ENCODE data around the gene DIPK1C. TPM values are rescaled to one million over a fixed set of nuclear protein-coding genes. Genes with fewer than 3 reads are reported as not detected.

Gene DIPK1C
- total RNA-seq, 1 experiment from 2014 or later, result not detected

- intact Hi-C loops (cut with micrococcal nuclease; ENCODE audit: unreplicated experiment), result loop anchor here (5.0 kb wide), 1 partner anchor 125 kb away; no protein-coding TSS in a partner anchor
- no peaks in the 10 kb centered on the region for H3K27me3 ChIP-seq (replicated peaks; ENCODE audit: control insufficient read depth, insufficient read depth, low read length)
- peaks cover 6% of the 10 kb centered on the region for H3K4me1 Mint-ChIP-seq (ENCODE audit: low read depth, unreplicated experiment)
- no peak overlapping the region for H3K27ac Mint-ChIP-seq (ENCODE audit: unreplicated experiment)
- H3K36me3 ChIP-seq (ENCODE audit: control insufficient read depth, insufficient read depth, low read length), result no peaks in the 10 kb centered on the region
- peaks cover 8% of the 10 kb centered on the region; the same call in 1 of the 2 replicates for H3K4me1 ChIP-seq
- DNase-seq, result no peak
- no peak overlapping the region for H3K4me3 ChIP-seq (ENCODE audit: low read depth, low read length)
- H3K4me3 Mint-ChIP-seq (ENCODE audit: unreplicated experiment), result no peak overlapping the region
- TF ChIP-seq CTCF (IDR thresholded peaks at IDR 0.05; ENCODE audit: insufficient read depth in 1 of 2, low read depth in 1 of 2, low read length in 1 of 2, severe bottlenecking in 1 of 2, unreplicated experiment in 1 of 2), result no peak
- CTCF ChIA-PET, result no interaction called here
- no TSS peak for BruUV-seq (replicated peaks)
- no peaks in the 10 kb centered on the region for H3K9me3 Mint-ChIP-seq (ENCODE audit: unreplicated experiment)
- H3K9me3 ChIP-seq, result no peaks in the 10 kb centered on the region
- no peaks in the 10 kb centered on the region for H3K27me3 Mint-ChIP-seq (ENCODE audit: insufficient read depth, unreplicated experiment)
- no peaks in the 10 kb centered on the region for H3K36me3 Mint-ChIP-seq (ENCODE audit: insufficient read depth, unreplicated experiment)
- POLR2A ChIA-PET, result no interaction called here
Observed at GRCh38 chr18:74477771-74478170, 20.7 kb upstream of the DIPK1C start.

GRCh38 chr18:74476140-74476539 is 19.0 kb upstream of the DIPK1C start:
- Mint-ChIP-seq H3K9me3 (ENCODE audit: unreplicated experiment) (no peaks in the 10 kb centered on the region), H3K27ac (ENCODE audit: unreplicated experiment) (no peak overlapping the region), H3K36me3 (ENCODE audit: insufficient read depth, unreplicated experiment) (no peaks in the 10 kb centered on the region), H3K4me3 (ENCODE audit: unreplicated experiment) (no peak overlapping the region), H3K4me1 (ENCODE audit: low read depth, unreplicated experiment) (peaks cover 6% of the 10 kb centered on the region), H3K27me3 (ENCODE audit: insufficient read depth, unreplicated experiment) (no peaks in the 10 kb centered on the region)
- Histone ChIP-seq H3K4me1 (peaks cover 8% of the 10 kb centered on the region; the same call in 1 of the 2 replicates), H3K4me3 (ENCODE audit: low read depth, low read length) (no peak overlapping the region), H3K36me3 (ENCODE audit: control insufficient read depth, insufficient read depth, low read length) (no peaks in the 10 kb centered on the region), H3K27me3 (replicated peaks; ENCODE audit: control insufficient read depth, insufficient read depth, low read length) (no peaks in the 10 kb centered on the region), H3K9me3 (no peaks in the 10 kb centered on the region)
- ChIA-PET CTCF (no interaction called here), POLR2A (no interaction called here)
- DNase-seq, result peak in 1 of 2 experiments; percentile 47
- peak; percentile 49 to 56 for TF ChIP-seq CTCF (IDR thresholded peaks at IDR 0.05; ENCODE audit: insufficient read depth in 1 of 2, low read depth in 1 of 2, low read length in 1 of 2, severe bottlenecking in 1 of 2, unreplicated experiment in 1 of 2)
- BruUV-seq (replicated peaks), result no TSS peak
- intact Hi-C loops (cut with micrococcal nuclease; ENCODE audit: unreplicated experiment), result loop anchor here (5.0 kb wide), 1 partner anchor 124 kb away; no protein-coding TSS in a partner anchor

DNA sequence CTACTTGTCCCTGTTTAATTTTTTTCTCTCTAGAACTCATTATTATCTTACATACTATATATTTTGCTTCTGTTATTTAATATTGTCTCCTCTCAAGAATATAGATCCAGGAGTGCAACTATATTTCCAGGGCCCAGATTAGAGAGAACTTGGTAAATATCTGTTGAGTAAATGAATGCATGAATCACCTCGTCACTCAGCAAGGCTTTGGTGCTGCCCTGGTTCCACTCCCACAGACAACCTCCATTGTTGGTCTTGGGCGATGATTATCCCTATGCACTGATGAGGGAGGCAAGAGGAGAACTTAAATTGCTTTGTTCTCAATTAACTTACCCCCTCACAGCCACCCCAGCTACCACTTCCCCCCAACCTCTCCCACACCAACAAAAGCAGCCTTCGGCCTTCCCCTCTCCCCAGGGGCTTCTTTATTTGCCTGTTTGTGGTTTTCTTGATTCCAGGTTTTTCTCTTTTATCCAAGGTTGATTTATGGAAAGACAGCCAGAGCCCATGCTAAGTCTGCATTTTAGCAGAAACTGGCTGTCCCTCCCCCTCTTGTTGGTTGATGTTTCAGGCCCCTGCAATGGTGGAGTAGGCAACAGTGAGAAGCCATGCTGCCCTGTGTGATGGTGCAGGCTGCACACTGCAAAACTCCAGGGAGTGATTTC is 17.0 kb upstream of the DIPK1C start:
- intact Hi-C loops (cut with micrococcal nuclease; ENCODE audit: unreplicated experiment), result no loop called here
- H3K27me3 ChIP-seq (replicated peaks; ENCODE audit: control insufficient read depth, insufficient read depth, low read length), result no peaks in the 10 kb centered on the region
- no peaks in the 10 kb centered on the region for H3K36me3 Mint-ChIP-seq (ENCODE audit: insufficient read depth, unreplicated experiment)

More for the DNA sequence above, 17.0 kb upstream of the DIPK1C start:
- no peaks in the 10 kb centered on the region for H3K4me1 ChIP-seq
- H3K9me3 ChIP-seq, result no peaks in the 10 kb centered on the region
- Mint-ChIP-seq H3K4me3 (ENCODE audit: unreplicated experiment) (no peak overlapping the region), H3K27ac (ENCODE audit: unreplicated experiment) (no peak overlapping the region), H3K9me3 (ENCODE audit: unreplicated experiment) (peaks cover 13% of the 10 kb centered on the region), H3K27me3 (ENCODE audit: insufficient read depth, unreplicated experiment) (no peaks in the 10 kb centered on the region), H3K4me1 (ENCODE audit: low read depth, unreplicated experiment) (no peaks in the 10 kb centered on the region)
- ChIA-PET POLR2A (no interaction called here), CTCF (no interaction called here)
- H3K36me3 ChIP-seq (ENCODE audit: control insufficient read depth, insufficient read depth, low read length), result no peaks in the 10 kb centered on the region
- no peak overlapping the region for H3K4me3 ChIP-seq (ENCODE audit: low read depth, low read length)
- no TSS peak for BruUV-seq (replicated peaks)
- no peak for TF ChIP-seq CTCF (IDR thresholded peaks at IDR 0.05; ENCODE audit: insufficient read depth in 1 of 2, low read depth in 1 of 2, low read length in 1 of 2, severe bottlenecking in 1 of 2, unreplicated experiment in 1 of 2)
- DNase-seq, result no peak
